ENCODE results near the gene CLEC7A.

GRCh38 chr12:10070380-10070779 is 59.6 kb downstream of the CLEC7A start:
- no peak for TF ChIP-seq CTCF (IDR thresholded peaks at IDR 0.05; ENCODE audit: low read depth, low read length)
- no peak for TF ChIP-seq EZH2phosphoT487 (IDR thresholded peaks at IDR 0.05; ENCODE audit: low read depth)
